ENCODE results near the gene RMND5B. TPM values are rescaled to one million over a fixed set of nuclear protein-coding genes. Genes with fewer than 3 reads are reported as not detected.

The RMND5B gene
- total RNA-seq, 1 experiment from 2014 or later: 24.1 TPM

DNA sequence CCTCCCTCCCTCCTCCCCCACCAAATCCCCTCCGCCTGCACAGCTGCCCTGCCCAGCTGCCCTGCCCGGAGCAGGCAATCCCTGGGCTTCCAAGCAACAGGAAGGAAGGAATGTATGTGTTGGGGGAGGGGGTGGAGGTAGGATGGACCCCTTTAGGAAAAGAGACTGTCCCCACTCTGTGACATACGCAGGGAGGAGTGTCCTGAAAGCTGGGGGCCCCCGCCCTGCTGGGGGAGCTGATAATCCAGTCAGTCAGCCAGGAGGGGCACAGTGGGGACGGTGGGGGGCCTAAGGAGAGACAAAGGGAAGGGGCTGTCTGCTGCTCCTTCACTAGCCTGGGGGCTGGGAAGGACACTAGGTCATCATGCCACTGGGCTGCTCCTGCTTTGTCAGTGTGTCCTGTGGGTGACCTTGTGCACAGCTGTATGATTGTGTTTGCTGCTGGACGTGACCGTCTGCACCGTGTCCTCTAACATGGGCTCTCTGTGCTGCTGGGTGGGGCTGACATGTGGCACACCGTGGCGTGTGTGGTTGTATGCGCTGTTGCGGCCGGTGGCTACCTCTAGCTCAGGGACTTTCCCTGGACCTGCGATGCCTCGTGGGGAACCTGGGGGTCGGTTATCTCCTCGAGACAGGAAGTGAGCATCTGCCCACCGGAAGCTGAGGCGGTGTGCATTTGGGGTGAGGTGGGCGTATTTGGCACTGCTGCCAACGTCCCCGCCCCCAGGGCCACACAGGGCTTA, 14.5 kb upstream of the RMND5B start:
- BruUV-seq (replicated peaks): no TSS peak
- no peaks in the 10 kb centered on the region for H3K27me3 ChIP-seq (ENCODE audit: insufficient read depth, low read length)
- peaks cover 13% of the 10 kb centered on the region; the same call in 1 of the 2 replicates for H3K79me2 ChIP-seq (ENCODE audit: insufficient read depth, low read length)
- no peaks in the 10 kb centered on the region for H3K9me2 ChIP-seq (ENCODE audit: insufficient read depth)
- no peaks in the 10 kb centered on the region for H3K9me3 ChIP-seq (ENCODE audit: control insufficient read depth in 1 of 2, insufficient read depth in 1 of 2, low read depth in 1 of 2, low read length in 2 of 2)
- ATAC-seq: no peak
- POLR2A ChIA-PET: no interaction called here
- intact Hi-C loops (cut with micrococcal nuclease): no loop called here
- H4K20me1 ChIP-seq (ENCODE audit: insufficient read depth): no peaks in the 10 kb centered on the region
- H3K4me2 ChIP-seq (ENCODE audit: low read length): no peak overlapping the region
- TF ChIP-seq CEBPB (IDR thresholded peaks at IDR 0.05; ENCODE audit: low read depth): no peak
- no peak for TF ChIP-seq CBX3 (IDR thresholded peaks at IDR 0.05; ENCODE audit: low read depth)
- TF ChIP-seq, protein P1, sequence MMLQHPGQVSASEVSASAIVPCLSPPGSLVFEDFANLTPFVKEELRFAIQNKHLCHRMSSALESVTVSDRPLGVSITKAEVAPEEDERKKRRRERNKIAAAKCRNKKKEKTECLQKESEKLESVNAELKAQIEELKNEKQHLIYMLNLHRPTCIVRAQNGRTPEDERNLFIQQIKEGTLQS (IDR thresholded peaks at IDR 0.05): no peak
- TF ChIP-seq RAD21 (IDR thresholded peaks at IDR 0.05; ENCODE audit: low read depth): no peak
- no peak for TF ChIP-seq SRF (IDR thresholded peaks at IDR 0.05; ENCODE audit: low read depth)
- TF ChIP-seq EZH2phosphoT487 (IDR thresholded peaks at IDR 0.05; ENCODE audit: borderline replicate concordance): no peak
- TF ChIP-seq, protein P2, sequence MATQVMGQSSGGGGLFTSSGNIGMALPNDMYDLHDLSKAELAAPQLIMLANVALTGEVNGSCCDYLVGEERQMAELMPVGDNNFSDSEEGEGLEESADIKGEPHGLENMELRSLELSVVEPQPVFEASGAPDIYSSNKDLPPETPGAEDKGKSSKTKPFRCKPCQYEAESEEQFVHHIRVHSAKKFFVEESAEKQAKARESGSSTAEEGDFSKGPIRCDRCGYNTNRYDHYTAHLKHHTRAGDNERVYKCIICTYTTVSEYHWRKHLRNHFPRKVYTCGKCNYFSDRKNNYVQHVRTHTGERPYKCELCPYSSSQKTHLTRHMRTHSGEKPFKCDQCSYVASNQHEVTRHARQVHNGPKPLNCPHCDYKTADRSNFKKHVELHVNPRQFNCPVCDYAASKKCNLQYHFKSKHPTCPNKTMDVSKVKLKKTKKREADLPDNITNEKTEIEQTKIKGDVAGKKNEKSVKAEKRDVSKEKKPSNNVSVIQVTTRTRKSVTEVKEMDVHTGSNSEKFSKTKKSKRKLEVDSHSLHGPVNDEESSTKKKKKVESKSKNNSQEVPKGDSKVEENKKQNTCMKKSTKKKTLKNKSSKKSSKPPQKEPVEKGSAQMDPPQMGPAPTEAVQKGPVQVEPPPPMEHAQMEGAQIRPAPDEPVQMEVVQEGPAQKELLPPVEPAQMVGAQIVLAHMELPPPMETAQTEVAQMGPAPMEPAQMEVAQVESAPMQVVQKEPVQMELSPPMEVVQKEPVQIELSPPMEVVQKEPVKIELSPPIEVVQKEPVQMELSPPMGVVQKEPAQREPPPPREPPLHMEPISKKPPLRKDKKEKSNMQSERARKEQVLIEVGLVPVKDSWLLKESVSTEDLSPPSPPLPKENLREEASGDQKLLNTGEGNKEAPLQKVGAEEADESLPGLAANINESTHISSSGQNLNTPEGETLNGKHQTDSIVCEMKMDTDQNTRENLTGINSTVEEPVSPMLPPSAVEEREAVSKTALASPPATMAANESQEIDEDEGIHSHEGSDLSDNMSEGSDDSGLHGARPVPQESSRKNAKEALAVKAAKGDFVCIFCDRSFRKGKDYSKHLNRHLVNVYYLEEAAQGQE (IDR thresholded peaks at IDR 0.05; ENCODE audit: low read depth): no peak
- H2AFZ ChIP-seq (ENCODE audit: low read depth, low read length, poor library complexity, severe bottlenecking): no peak overlapping the region
- no peak overlapping the region for H3K27ac ChIP-seq (ENCODE audit: low read depth, low read length)
- no peak overlapping the region for H3K4me3 ChIP-seq (replicated peaks in 1 of 2; ENCODE audit: low read depth in 1 of 2, low read length in 2 of 2)
- peaks cover 13 to 27% of the 10 kb centered on the region in 2 experiments for H3K4me1 ChIP-seq (ENCODE audit: control insufficient read depth in 1 of 2, insufficient read depth in 2 of 2, low read length in 2 of 2)
- H3K36me3 ChIP-seq (ENCODE audit: control insufficient read depth in 1 of 2, insufficient read depth in 2 of 2, low read length in 2 of 2): no peaks in the 10 kb centered on the region
- RAD21 ChIA-PET (ENCODE audit: low non-redundant PET in 1 of 2, low total read pairs in 2 of 2, uncharacterized antibody in 2 of 2, unreplicated experiment in 2 of 2): no interaction called here
- CTCF ChIA-PET: no interaction called here
- DNase-seq (ENCODE audit: low read depth, low spot score): no peak
- H3K9ac ChIP-seq (ENCODE audit: low read length): no peak overlapping the region

Data from HCT116 (cell line).